ENCODE measurements around the gene ABCF2.

Gene ABCF2

GRCh38 chr7:151207804-151208203, 19.2 kb downstream of the ABCF2 start:
- H3K4me3 ChIP-seq (ENCODE audit: low read length) = no peak overlapping the region
- no peak for TF ChIP-seq CTCF (conservative IDR thresholded peaks at IDR 0.05; ENCODE audit: low read depth, low read length)
- DNase-seq (ENCODE audit: low read depth) = no peak

GRCh38 chr7:151207315-151207714, 19.7 kb downstream of the ABCF2 start:
- no peak for DNase-seq (ENCODE audit: low read depth)
- H3K4me3 ChIP-seq (ENCODE audit: low read length) = no peak overlapping the region
- no peak for TF ChIP-seq CTCF (conservative IDR thresholded peaks at IDR 0.05; ENCODE audit: low read depth, low read length)

GRCh38 chr7:151206914-151207313, 20.1 kb downstream of the ABCF2 start:
- peak; percentile 2 for DNase-seq (ENCODE audit: low read depth)
- no peak overlapping the region for H3K4me3 ChIP-seq (ENCODE audit: low read length)
- no peak for TF ChIP-seq CTCF (conservative IDR thresholded peaks at IDR 0.05; ENCODE audit: low read depth, low read length)

GRCh38 chr7:151205730-151206129, 21.3 kb downstream of the ABCF2 start:
- DNase-seq (ENCODE audit: low read depth) = no peak
- H3K4me3 ChIP-seq (ENCODE audit: low read length) = no peak overlapping the region
- no peak for TF ChIP-seq CTCF (conservative IDR thresholded peaks at IDR 0.05; ENCODE audit: low read depth, low read length)

- no peak for DNase-seq (ENCODE audit: low read depth)
- no peak overlapping the region for H3K4me3 ChIP-seq (ENCODE audit: low read length)
- no peak for TF ChIP-seq CTCF (conservative IDR thresholded peaks at IDR 0.05; ENCODE audit: low read depth, low read length)
Measured at GRCh38 chr7:151204383-151205032, 22.5 kb downstream of the ABCF2 start.

- H3K4me3 ChIP-seq (ENCODE audit: low read length) = no peak overlapping the region
- no peak for DNase-seq (ENCODE audit: low read depth)
- TF ChIP-seq CTCF (conservative IDR thresholded peaks at IDR 0.05; ENCODE audit: low read depth, low read length) = no peak
Measured at GRCh38 chr7:151202836-151203235, 24.2 kb downstream of the ABCF2 start.

GRCh38 chr7:151201751-151202150, 25.3 kb downstream of the ABCF2 start:
- no peak overlapping the region for H3K4me3 ChIP-seq (ENCODE audit: low read length)
- no peak for DNase-seq (ENCODE audit: low read depth)
- TF ChIP-seq CTCF (conservative IDR thresholded peaks at IDR 0.05; ENCODE audit: low read depth, low read length) = no peak

Measured in retinal pigment epithelial cell (primary cell).